ENCODE data around the gene MYBPC1.

Gene MYBPC1

DNA sequence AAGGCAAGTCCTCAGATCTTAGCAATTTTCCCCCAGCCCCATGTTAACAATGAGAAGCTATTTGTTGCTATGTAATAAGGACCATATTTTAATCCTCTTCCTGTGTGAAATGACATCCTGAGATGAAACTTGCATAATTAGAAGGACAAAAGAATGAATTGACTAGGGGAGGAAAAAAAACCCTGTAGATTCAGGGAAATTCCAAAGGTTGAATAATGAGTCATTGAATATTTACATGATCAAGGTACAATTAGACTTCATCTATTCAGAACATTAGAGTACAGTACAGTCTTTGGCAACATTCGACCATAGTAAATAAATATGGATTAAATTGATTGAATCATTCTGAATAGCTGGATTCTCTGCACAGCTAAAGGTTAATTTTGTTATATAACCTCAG lies 9.4 kb downstream of the MYBPC1 start:
- no peak for DNase-seq (ENCODE audit: low spot score)

DNA sequence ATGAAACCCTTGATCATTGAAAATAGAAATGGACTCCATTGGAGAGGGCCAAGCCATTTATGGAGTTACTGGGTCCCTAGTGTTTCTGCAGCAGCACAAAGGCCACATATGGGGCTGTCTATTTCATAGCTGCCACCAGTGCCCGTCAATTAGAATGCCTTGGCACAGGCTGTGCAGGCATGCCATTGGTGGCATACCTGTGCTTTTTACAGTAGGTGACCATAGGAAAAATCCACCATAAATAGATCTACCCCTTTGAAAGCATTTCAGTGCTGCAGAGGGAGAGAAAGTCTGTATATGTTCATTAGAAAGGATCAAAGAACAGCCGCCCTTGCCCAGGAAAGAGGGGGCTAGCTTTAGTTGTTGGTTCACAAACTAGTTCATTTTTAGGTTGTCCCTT lies 13.1 kb downstream of the MYBPC1 start:
- DNase-seq (ENCODE audit: low spot score) = no peak

- no peak for DNase-seq (ENCODE audit: low spot score)
Measured at GRCh38 chr12:101608301-101609133, 13.7 kb downstream of the MYBPC1 start.

DNA sequence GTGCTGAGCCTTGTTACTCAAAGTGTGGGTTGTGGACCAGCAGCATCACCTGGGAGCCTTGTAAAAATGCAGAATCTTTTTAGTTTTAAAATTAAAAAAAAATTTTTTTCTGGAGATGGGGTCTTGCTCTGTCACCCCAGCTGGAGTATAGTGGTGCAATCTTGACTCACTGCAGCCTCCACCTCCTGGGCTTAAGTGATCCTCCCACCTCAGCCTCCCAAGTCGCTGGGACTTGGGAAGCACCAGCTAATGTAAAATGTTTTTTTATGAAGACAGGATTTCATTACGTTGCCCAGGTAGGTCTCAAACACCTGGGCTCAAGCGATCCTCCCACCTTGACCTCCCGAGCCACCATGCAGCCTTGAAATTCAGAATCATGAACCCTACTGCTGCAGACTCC lies 14.4 kb downstream of the MYBPC1 start:
- no peak for DNase-seq (ENCODE audit: low spot score)

GRCh38 chr12:101612160-101612916 lies 17.6 kb downstream of the MYBPC1 start:
- DNase-seq (ENCODE audit: low spot score) = no peak

DNA sequence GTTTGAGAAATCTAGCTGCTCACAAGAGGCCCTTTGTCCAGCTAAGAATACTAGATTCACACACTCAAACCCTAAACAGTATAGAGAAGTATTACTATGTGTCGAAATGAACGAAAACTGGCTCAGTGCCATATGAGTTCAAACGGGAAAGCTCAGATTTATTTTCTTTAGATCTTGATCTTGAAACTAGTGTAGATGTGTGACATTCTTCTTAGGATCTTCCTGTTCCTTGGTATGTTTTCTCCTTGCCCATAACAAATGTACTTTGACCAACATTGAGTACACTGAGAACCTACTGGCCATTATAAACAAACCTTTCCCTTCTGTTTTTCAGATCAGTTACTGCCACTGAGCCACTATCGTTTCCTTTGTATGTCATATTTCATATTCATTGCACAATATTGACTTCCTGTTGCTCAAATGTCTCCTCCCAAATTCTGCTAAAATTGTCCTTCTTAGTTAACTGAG lies 21.3 kb downstream of the MYBPC1 start:
- no peak for DNase-seq (ENCODE audit: low spot score)

GRCh38 chr12:101619026-101619786 lies 24.4 kb downstream of the MYBPC1 start:
- no peak for DNase-seq (ENCODE audit: low spot score)

GRCh38 chr12:101619858-101620761 lies 25.3 kb downstream of the MYBPC1 start:
- DNase-seq (ENCODE audit: low spot score) = no peak

- no peak for DNase-seq (ENCODE audit: low spot score)
Measured at GRCh38 chr12:101620762-101621133, 26.0 kb downstream of the MYBPC1 start.

GRCh38 chr12:101628676-101629075 lies 33.9 kb downstream of the MYBPC1 start:
- DNase-seq (ENCODE audit: low spot score) = no peak

DNA sequence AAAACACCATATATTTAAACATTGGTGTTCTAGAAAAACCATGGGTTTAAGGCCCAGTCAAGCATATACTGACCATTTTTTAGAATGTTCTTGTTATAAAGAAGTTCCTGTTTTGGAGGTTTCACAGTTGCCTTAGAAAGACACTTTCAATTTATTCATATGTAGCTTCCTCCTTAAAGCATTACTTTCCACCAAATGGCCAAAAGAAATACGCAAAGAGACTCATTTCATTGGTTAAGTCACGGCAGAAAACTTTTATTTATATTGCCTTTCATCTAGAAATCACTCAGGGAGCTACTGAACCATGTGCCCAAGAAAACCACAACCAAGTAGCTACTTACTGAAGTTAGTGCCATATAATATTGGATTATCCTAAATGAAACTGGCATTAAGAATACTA lies 40.0 kb downstream of the MYBPC1 start:
- no peak for DNase-seq (ENCODE audit: low spot score)

GRCh38 chr12:101637936-101638335 lies 43.2 kb downstream of the MYBPC1 start:
- DNase-seq (ENCODE audit: low spot score) = no peak

- DNase-seq (ENCODE audit: low spot score) = no peak
Measured at GRCh38 chr12:101642115-101643067, 47.6 kb downstream of the MYBPC1 start.

- DNase-seq (ENCODE audit: low spot score) = no peak
Measured at GRCh38 chr12:101647711-101648110, 52.9 kb downstream of the MYBPC1 start.

GRCh38 chr12:101648195-101648594 lies 53.4 kb downstream of the MYBPC1 start:
- DNase-seq (ENCODE audit: low spot score) = no peak

DNA sequence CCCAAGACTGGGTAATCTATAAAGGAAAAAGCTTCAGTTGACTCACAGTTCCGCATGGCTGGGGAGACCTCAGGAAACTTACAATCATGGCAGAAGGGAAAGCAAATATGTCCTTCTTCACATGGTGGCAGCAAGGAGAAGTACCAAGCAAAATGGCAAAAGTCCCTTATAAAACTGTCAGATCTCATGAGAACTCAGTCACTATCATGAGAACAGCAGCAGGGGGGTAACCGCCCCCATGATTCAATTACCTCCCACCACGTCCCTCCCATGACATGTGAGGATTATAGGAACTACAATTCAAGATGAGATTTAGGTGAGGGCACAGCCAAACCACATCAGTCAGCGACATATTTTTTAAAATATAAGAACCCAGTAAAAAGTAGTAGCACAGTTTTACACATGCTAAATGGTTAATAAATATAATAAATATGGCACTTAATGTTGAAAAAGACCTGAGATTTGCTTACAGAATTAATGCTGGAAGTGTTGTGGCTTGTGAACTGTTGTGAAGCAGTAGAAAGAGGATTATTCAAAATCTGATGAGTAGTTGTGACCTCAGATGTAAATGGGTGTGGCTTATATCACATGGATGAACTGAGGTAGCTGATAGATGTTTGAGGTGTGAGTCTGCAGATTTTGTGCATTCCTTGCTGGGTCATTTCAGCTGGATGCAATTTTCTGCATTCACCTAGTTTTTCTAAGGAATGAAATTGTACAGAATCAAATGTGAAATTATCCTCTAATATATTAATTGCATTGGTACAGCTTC lies 55.8 kb downstream of the MYBPC1 start:
- DNase-seq (ENCODE audit: low spot score) = no peak

DNA sequence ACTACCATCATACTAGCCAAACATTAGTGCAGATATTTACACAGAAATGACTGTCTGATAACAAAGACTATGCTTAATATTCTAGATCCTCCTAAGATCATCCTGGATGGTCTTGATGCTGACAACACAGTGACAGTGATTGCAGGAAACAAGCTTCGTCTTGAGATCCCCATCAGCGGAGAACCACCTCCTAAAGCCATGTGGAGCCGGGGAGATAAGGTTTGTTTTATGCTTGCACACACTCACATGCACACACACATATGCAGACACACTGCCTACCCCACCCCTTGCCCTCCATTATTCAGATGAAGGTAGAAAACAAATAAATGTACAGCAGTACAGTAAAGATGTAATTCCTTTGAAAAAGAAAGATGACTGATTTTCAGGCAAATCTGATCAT lies 58.3 kb downstream of the MYBPC1 start:
- DNase-seq (ENCODE audit: low spot score) = no peak

DNA sequence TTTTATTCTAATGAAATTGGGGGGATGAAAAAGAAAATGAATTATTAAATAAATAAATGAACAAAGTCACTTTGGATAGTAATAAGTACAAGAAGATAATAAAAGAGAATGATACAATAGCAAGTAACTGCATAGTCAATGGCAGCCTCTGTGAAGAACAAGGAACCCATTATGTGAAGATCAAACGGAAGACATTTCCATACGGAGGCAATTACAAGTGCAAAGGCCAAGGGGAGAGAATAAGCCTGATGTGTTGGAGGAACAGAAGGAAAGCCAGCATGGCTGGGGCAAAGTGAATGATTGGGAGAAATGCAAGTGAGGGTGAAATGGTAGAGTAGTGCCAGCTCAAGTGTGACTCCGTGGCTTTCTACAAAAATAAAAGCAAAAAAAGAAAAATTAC lies 58.7 kb downstream of the MYBPC1 start:
- no peak for DNase-seq (ENCODE audit: low spot score)

- DNase-seq (ENCODE audit: low spot score) = no peak
Measured at GRCh38 chr12:101654442-101654841, 59.7 kb downstream of the MYBPC1 start.

GRCh38 chr12:101655393-101655792 lies 60.6 kb downstream of the MYBPC1 start:
- DNase-seq (ENCODE audit: low spot score) = no peak
